GM12878 (cell line): ENCODE results near the gene HEBP2. TPM values are rescaled to one million over a fixed set of nuclear protein-coding genes. Genes with fewer than 3 reads are reported as not detected.

Experiments
- ATAC-seq: fragments of 200-7000 bp; cut with Tn5 transposase; 3 replicates; pipeline ENCODE4 v1.9.1; 2020; ENCODE audit warnings: mild to moderate bottlenecking, moderate library complexity
- BruUV-seq: library from RNA; stranded (reverse); fragments of 400-500 nt; replicated peaks from 2 replicates; lab custom pipeline; 2021; lab: Mats Ljungman, UMichigan
- CTCF ChIA-PET: fragments of 300-600 bp; sonication (Branson Sonifier 250); formaldehyde crosslinking; extraction: SDS; loops from one replicate; lab custom pipeline; 2021; ENCODE audit warnings: inconsistent platforms; lab: Yijun Ruan, JAX
- POLR2A ChIA-PET: fragments of 350-600 bp; formaldehyde crosslinking; extraction: SDS; loops from one replicate; lab custom pipeline; 2021; ENCODE audit warnings: inconsistent platforms; lab: Charles Lee
- RAD21 ChIA-PET: fragments of 300-600 bp; sonication (Branson Sonifier 250); formaldehyde crosslinking; loops from one replicate; lab custom pipeline; 2023; ENCODE audit warnings: antibody characterized with exemption; ENCODE audit not compliant: unreplicated experiment; lab: Charles Lee
- SMC1A ChIA-PET: fragments of 300-600 bp; sonication (Branson Sonifier 250); formaldehyde crosslinking; loops from one replicate; lab custom pipeline; 2023; ENCODE audit not compliant: unreplicated experiment, uncharacterized antibody; lab: Charles Lee
- DNase-seq: peaks from one replicate; pipeline ENCODE4 v3.0.0-alpha.2; 2011; ENCODE audit warnings: low read depth, low spot score
- FAIRE-seq: peaks from 3 replicates; lab custom pipeline; 2011; peaks lifted over from hg19 to GRCh38; lab: Jason Lieb, UNC
- H2AFZ ChIP-seq: 2 replicates; pipeline ENCODE4 v1.6.0; 2011; ENCODE audit warnings: low read depth, low read length, control low read depth; ENCODE audit not compliant: control insufficient read depth
- H3K27ac ChIP-seq: 2 replicates; pipeline ENCODE4 v1.5.1; 2011; ENCODE audit warnings: control low read depth; ENCODE audit not compliant: control insufficient read depth, insufficient read depth
- H3K27me3 ChIP-seq, 2 experiments: replicated peaks in 1 of 2; 2 replicates each; pipeline versions ENCODE4 v1.6.0 to v1.6.1; 2011; ENCODE audit warnings: low read length in 1 of 2; ENCODE audit not compliant: control insufficient read depth in 2 of 2, insufficient read depth in 2 of 2
- H3K36me3 ChIP-seq, 2 experiments: 2 replicates each; pipeline ENCODE4 v1.5.1; 2011; ENCODE audit warnings: low read length in 1 of 2; ENCODE audit not compliant: control insufficient read depth in 2 of 2, insufficient read depth in 2 of 2
- H3K4me1 ChIP-seq: 2 replicates; pipeline ENCODE4 v1.6.1; 2011; ENCODE audit warnings: mild to moderate bottlenecking, low read length, moderate library complexity, mixed read lengths; ENCODE audit not compliant: control insufficient read depth, insufficient read depth
- H3K4me2 ChIP-seq: 2 replicates; pipeline ENCODE4 v1.6.0; 2011; ENCODE audit warnings: control low read depth; ENCODE audit not compliant: control insufficient read depth, insufficient read depth
- H3K4me3 ChIP-seq: fragments of 200-600 bp; sonication (generic); 2 replicates; pipeline ENCODE4 v1.5.1; 2016
- H3K79me2 ChIP-seq: 2 replicates; pipeline ENCODE4 v1.6.0; 2011; ENCODE audit warnings: low read length; ENCODE audit not compliant: control insufficient read depth, insufficient read depth
- H3K9ac ChIP-seq: 2 replicates; pipeline ENCODE4 v1.8.0; 2011; ENCODE audit warnings: low read length, control low read depth, mixed read lengths; ENCODE audit not compliant: control insufficient read depth, insufficient read depth
- H3K9me3 ChIP-seq: replicated peaks from 3 replicates; pipeline ENCODE4 v1.5.1; 2011; ENCODE audit warnings: mild to moderate bottlenecking, low read length; ENCODE audit not compliant: control insufficient read depth, insufficient read depth
- H4K20me1 ChIP-seq: 2 replicates; pipeline ENCODE4 v1.6.0; 2011; ENCODE audit not compliant: control insufficient read depth, insufficient read depth
- KLF5 ChIP-seq: fragments of 450-650 bp; IDR thresholded peaks from 2 replicates; pipeline ENCODE4 v1.6.1; 2014; ENCODE audit warnings: mild to moderate bottlenecking; ENCODE audit not compliant: partially characterized antibody
- NFYB ChIP-seq: IDR thresholded peaks from 2 replicates; pipeline ENCODE4 v1.6.1; 2011; ENCODE audit warnings: low read depth, mild to moderate bottlenecking, low read length, improper control_type of control experiment, moderate library complexity; ENCODE audit not compliant: insufficient read depth
- NR2C2 ChIP-seq: IDR thresholded peaks from 2 replicates; pipeline ENCODE4 v1.6.1; 2011; ENCODE audit warnings: borderline replicate concordance, low read depth; ENCODE audit not compliant: control insufficient read depth, insufficient read length
- POLR2AphosphoS5 ChIP-seq: IDR thresholded peaks from 2 replicates; pipeline ENCODE4 v1.6.1; 2011; ENCODE audit warnings: mild to moderate bottlenecking, low read length, inconsistent platforms
- SREBF2 ChIP-seq: IDR thresholded peaks from 2 replicates; pipeline ENCODE4 v1.6.1; 2012; ENCODE audit warnings: mild to moderate bottlenecking, low read length
- SRF ChIP-seq, 2 experiments: IDR thresholded peaks; 2 replicates each; pipeline ENCODE4 v1.6.1; 2011; ENCODE audit warnings: low read depth in 2 of 2, low read length in 2 of 2, mild to moderate bottlenecking in 1 of 2, moderate library complexity in 1 of 2
- SUZ12 ChIP-seq: fragments of 200-600 bp; sonication (generic); IDR thresholded peaks from one replicate; pipeline ENCODE4 v1.6.1; 2018; ENCODE audit warnings: antibody characterized with exemption, mild to moderate bottlenecking; ENCODE audit not compliant: unreplicated experiment
- TAF1 ChIP-seq: IDR thresholded peaks from 2 replicates; pipeline ENCODE4 v1.6.1; 2011; ENCODE audit warnings: mild to moderate bottlenecking, low read depth, low read length, borderline replicate concordance
- WRNIP1 ChIP-seq: IDR thresholded peaks from 2 replicates; pipeline ENCODE4 v1.6.1; 2011; ENCODE audit warnings: low read depth, low read length, improper control_type of control experiment, borderline replicate concordance
- ZBTB33 ChIP-seq: fragments of 450-650 bp; IDR thresholded peaks from 2 replicates; pipeline ENCODE4 v1.6.1; 2017; ENCODE audit warnings: mild to moderate bottlenecking
- ZNF207 ChIP-seq: fragments of 450-650 bp; IDR thresholded peaks from 2 replicates; pipeline ENCODE4 v1.6.1; 2014; ENCODE audit warnings: antibody characterized with exemption, mild to moderate bottlenecking, borderline replicate concordance
- WGBS: methylation state at CpG from one replicate; pipeline ENCODE4 v1.1.6; 2016; ENCODE audit warnings: low lambda C conversion rate; ENCODE audit not compliant: insufficient replicate concordance, insufficient coverage; ENCODE audit errors: missing lambda C conversion rate; 5-methylcytosine and 5-hydroxymethylcytosine counted together
- in situ Hi-C: fragments of 300-500 bp; cut with MboI; formaldehyde crosslinking; loops from 9 replicates; pipeline ENCODE4 v1.14.3; 2018; ENCODE audit warnings: mixed read lengths
- intact Hi-C: fragments of 100-400 bp; cut with micrococcal nuclease; formaldehyde crosslinking; loops from one replicate; pipeline ENCODE4 v1.14.2; 2022; ENCODE audit not compliant: unreplicated experiment
- polyA plus RNA-seq, 11 experiments: library from polyadenylated mRNA; depleted of rRNA in 4 of 11; unstranded in 6 of 11; stranded (reverse) in 5 of 11; fragments of >200 nt; fragmentation: Nextera tagmentation in 4 of 11; fragmentation: Illumina TruSeq in 1 of 11; extraction: Ambion mirVana in 4 of 11; extraction: Trizol in 1 of 11; gene quantifications; 1 replicate in 1 of 11; 2 replicates in 10 of 11; pipeline versions ENCODE4 v1.2.1 to v1.2.3, GENCODE V29; 2011 to 2016; ENCODE audit warnings: inconsistent platforms in 2 of 11, missing spikeins in 2 of 11, low read depth in 1 of 11
- total RNA-seq, 4 experiments: library from RNA; depleted of rRNA in 3 of 4; stranded (reverse); fragments of >200 nt in 3 of 4; fragmentation: Illumina TruSeq in 1 of 4; extraction: Trizol in 1 of 4; gene quantifications; 2 replicates each; pipeline versions ENCODE4 v1.2.1 to v1.2.3, GENCODE V29; 2013 to 2021

Gene HEBP2
- total and polyA plus RNA-seq, 10 of the 15 experiments (the other 5 are each of a cell fraction or from before 2014, with no cell fraction given): 3.8 to 41.8 (median 16.9) TPM

GRCh38 chr6:138465007-138465645 lies 61.1 kb downstream of the HEBP2 start:
- 88% methylated on average over 1 of the region's 1 CpG for WGBS
- H3K4me1 ChIP-seq: no peaks in the 10 kb centered on the region
- RAD21 ChIA-PET: interaction anchor here (1.4 kb wide), 1 partner anchor 44 kb away, joined by 4 read pairs; no protein-coding TSS in a partner anchor

More at GRCh38 chr6:138465007-138465645, 61.1 kb downstream of the HEBP2 start:
- Histone ChIP-seq H2AFZ (no peak overlapping the region), H3K4me3 (no peak overlapping the region), H3K4me2 (no peak overlapping the region), H3K36me3 (peaks cover 0 to 4% of the 10 kb centered on the region in 2 experiments; a peak in 2 of 4 replicates), H3K27ac (no peak overlapping the region), H3K79me2 (no peaks in the 10 kb centered on the region), H3K27me3 (no peaks in the 10 kb centered on the region), H3K9ac (no peak overlapping the region), H3K9me3 (no peaks in the 10 kb centered on the region), H4K20me1 (no peaks in the 10 kb centered on the region)
- CTCF ChIA-PET: interaction anchor here (0.6 to 1.1 kb wide), 3 partner anchors 12 to 39 kb away, joined by 3 read pairs; no protein-coding TSS in a partner anchor
- no TSS peak for BruUV-seq
- SMC1A ChIA-PET: interaction anchor here (0.7 to 1.6 kb wide), 2 partner anchors 8 to 13 kb away, joined by 3 to 5 read pairs; no protein-coding TSS in a partner anchor
- ATAC-seq: no peak
- no peak for FAIRE-seq
- DNase-seq: no peak
- POLR2A ChIA-PET: no interaction called here
- TF ChIP-seq POLR2AphosphoS5 (no peak), SUZ12 (no peak), SRF (IDR thresholded peaks at IDR 0.05; ENCODE audit: low read depth in 2 of 2, low read length in 2 of 2) (no peak), TAF1 (no peak), ZBTB33 (no peak), NR2C2 (no peak), ZNF207 (no peak), KLF5 (no peak), SREBF2 (no peak), NFYB (no peak), WRNIP1 (no peak)
- intact Hi-C loops (no loop called here), in situ Hi-C loops (no loop called here)
